ENCODE results near the gene IGFBP7. TPM values are rescaled to one million over a fixed set of nuclear protein-coding genes. Genes with fewer than 3 reads are reported as not detected.

The IGFBP7 gene
- total RNA-seq, 2 experiments from 2014 or later, result not detected

GRCh38 chr4:57144466-57144865 lies 34.3 kb upstream of the IGFBP7 start:
- H3K9me3 Mint-ChIP-seq, result no peaks in the 10 kb centered on the region
- intact Hi-C loops (cut with micrococcal nuclease), result no loop called here
- H3K4me1 Mint-ChIP-seq (ENCODE audit: low read depth), result no peaks in the 10 kb centered on the region
- DNase-seq, result no peak
- TF ChIP-seq CTCF (IDR thresholded peaks at IDR 0.05), result no peak
- POLR2A ChIA-PET, result no interaction called here
- ATAC-seq, result no peak
- H3K27me3 Mint-ChIP-seq, result no peaks in the 10 kb centered on the region
- H3K27ac Mint-ChIP-seq, result no peak overlapping the region
- CTCF ChIA-PET, result interaction anchor here (2.7 kb wide), 1 partner anchor 19 kb away, joined by 11 read pairs; no protein-coding TSS in a partner anchor
- no peaks in the 10 kb centered on the region for H3K36me3 Mint-ChIP-seq (ENCODE audit: low read depth)
- H3K4me3 Mint-ChIP-seq, result no peak overlapping the region

GRCh38 chr4:57139783-57140182 lies 29.6 kb upstream of the IGFBP7 start:
- intact Hi-C loops (cut with micrococcal nuclease), result no loop called here
- no peak for TF ChIP-seq CTCF (IDR thresholded peaks at IDR 0.05)
- H3K27ac Mint-ChIP-seq, result no peak overlapping the region
- H3K36me3 Mint-ChIP-seq (ENCODE audit: low read depth), result no peaks in the 10 kb centered on the region
- POLR2A ChIA-PET, result no interaction called here
- H3K4me3 Mint-ChIP-seq, result no peak overlapping the region
- no peak for DNase-seq
- CTCF ChIA-PET, result interaction anchor here (2.7 kb wide), 1 partner anchor 24 kb away, joined by 11 read pairs; no protein-coding TSS in a partner anchor
- peaks cover 1% of the 10 kb centered on the region for H3K9me3 Mint-ChIP-seq
- H3K27me3 Mint-ChIP-seq, result peaks cover 5% of the 10 kb centered on the region
- H3K4me1 Mint-ChIP-seq (ENCODE audit: low read depth), result no peaks in the 10 kb centered on the region
- ATAC-seq, result no peak

- no peak for ATAC-seq
- H3K4me3 Mint-ChIP-seq, result no peak overlapping the region
- no peaks in the 10 kb centered on the region for H3K36me3 Mint-ChIP-seq (ENCODE audit: low read depth)
- peaks cover 5% of the 10 kb centered on the region for H3K27me3 Mint-ChIP-seq
- POLR2A ChIA-PET, result no interaction called here
- H3K9me3 Mint-ChIP-seq, result peaks cover 1% of the 10 kb centered on the region
- no peak for DNase-seq
- intact Hi-C loops (cut with micrococcal nuclease), result no loop called here
- CTCF ChIA-PET, result interaction anchor here (1.0 kb wide), 1 partner anchor 27 kb away, joined by 5 read pairs; no protein-coding TSS in a partner anchor
- TF ChIP-seq CTCF (IDR thresholded peaks at IDR 0.05), result no peak
- H3K27ac Mint-ChIP-seq, result no peak overlapping the region
- no peaks in the 10 kb centered on the region for H3K4me1 Mint-ChIP-seq (ENCODE audit: low read depth)
These were observed 27.1 kb upstream of the IGFBP7 start for GRCh38 chr4:57137261-57137660.

GRCh38 chr4:57136281-57136680 lies 26.1 kb upstream of the IGFBP7 start:
- peaks cover 1% of the 10 kb centered on the region for H3K9me3 Mint-ChIP-seq
- H3K4me3 Mint-ChIP-seq, result no peak overlapping the region
- no peak for ATAC-seq
- ChIA-PET CTCF (interaction anchor here (1.0 kb wide), 1 partner anchor 28 kb away, joined by 5 read pairs; no protein-coding TSS in a partner anchor), POLR2A (interaction anchor here (0.6 kb wide), 1 partner anchor 129 kb away, joined by 4 read pairs; no protein-coding TSS in a partner anchor)
- no peaks in the 10 kb centered on the region for H3K36me3 Mint-ChIP-seq (ENCODE audit: low read depth)
- intact Hi-C loops (cut with micrococcal nuclease), result no loop called here
- H3K27me3 Mint-ChIP-seq, result peaks cover 9% of the 10 kb centered on the region
- no peaks in the 10 kb centered on the region for H3K4me1 Mint-ChIP-seq (ENCODE audit: low read depth)
- no peak for TF ChIP-seq CTCF (IDR thresholded peaks at IDR 0.05)
- no peak overlapping the region for H3K27ac Mint-ChIP-seq
- DNase-seq, result no peak

- Mint-ChIP-seq H3K9me3 (peaks cover 3% of the 10 kb centered on the region), H3K27ac (no peak overlapping the region), H3K36me3 (ENCODE audit: low read depth) (no peaks in the 10 kb centered on the region), H3K27me3 (peaks cover 7% of the 10 kb centered on the region), H3K4me3 (no peak overlapping the region), H3K4me1 (ENCODE audit: low read depth) (no peaks in the 10 kb centered on the region)
- intact Hi-C loops (cut with micrococcal nuclease), result no loop called here
- no peak for TF ChIP-seq CTCF (IDR thresholded peaks at IDR 0.05)
- ChIA-PET CTCF (interaction anchor here (1.2 kb wide), 2 partner anchors 31 to 39 kb away, joined by 3 to 4 read pairs; no protein-coding TSS in a partner anchor), POLR2A (no interaction called here)
- ATAC-seq, result no peak
- no peak for DNase-seq
These were observed 22.6 kb upstream of the IGFBP7 start for GRCh38 chr4:57132743-57133137.

Measured in activated CD8-positive, alpha-beta T cell treated with anti-CD3 and anti-CD28 coated beads for 36 hours (primary cell).